SK-N-SH treated with all-trans-retinoic acid at 6 μM for 48 hours (cell line): ENCODE measurements around the gene ADI1.

Experiments
- BACH2 ChIP-seq: fragments of 250-450 bp; sonication (Bioruptor Pico); IDR thresholded peaks from 2 replicates; pipeline ENCODE4 v1.9.0; 2021; ENCODE audit warnings: mild to moderate bottlenecking, borderline replicate concordance
- CREB5 ChIP-seq: fragments of 250-450 bp; sonication (Bioruptor Pico); IDR thresholded peaks from 2 replicates; pipeline ENCODE4 v1.5.1; 2020; ENCODE audit warnings: low read depth, mild to moderate bottlenecking, moderate library complexity
- ISL1 ChIP-seq: fragments of 250-450 bp; sonication (Bioruptor Pico); IDR thresholded peaks from 2 replicates; pipeline ENCODE4 v2.1.2; 2022; ENCODE audit warnings: mild to moderate bottlenecking, moderate library complexity
- PATZ1 ChIP-seq: fragments of 250-450 bp; sonication (Bioruptor Pico); IDR thresholded peaks from 2 replicates; pipeline ENCODE4 v1.8.0; 2020; ENCODE audit warnings: mild to moderate bottlenecking, moderate library complexity, borderline replicate concordance
- RARB ChIP-seq: fragments of 250-450 bp; sonication (Bioruptor Pico); IDR thresholded peaks from 2 replicates; pipeline ENCODE4 v1.8.0; 2021; ENCODE audit warnings: mild to moderate bottlenecking, moderate library complexity
- TOX ChIP-seq: fragments of 250-450 bp; sonication (Bioruptor Pico); IDR thresholded peaks from 2 replicates; pipeline ENCODE4 v1.8.0; 2021; ENCODE audit warnings: mild to moderate bottlenecking, moderate library complexity, borderline replicate concordance
- TSHZ2 ChIP-seq: fragments of 250-450 bp; sonication (Bioruptor Pico); IDR thresholded peaks from 2 replicates; pipeline ENCODE4 v1.5.0; 2020; ENCODE audit warnings: mild to moderate bottlenecking, moderate library complexity
- ZC3H10 ChIP-seq: fragments of 250-450 bp; sonication (Bioruptor Pico); IDR thresholded peaks from 2 replicates; pipeline ENCODE4 v1.5.1; 2021; ENCODE audit warnings: mild to moderate bottlenecking, moderate library complexity
- ZFP3 ChIP-seq: fragments of 250-450 bp; sonication (Bioruptor Pico); IDR thresholded peaks from 2 replicates; pipeline ENCODE4 v1.5.0; 2020; ENCODE audit warnings: mild to moderate bottlenecking, moderate library complexity
- ZNF565 ChIP-seq: fragments of 450-650 bp; formaldehyde crosslinking; conservative IDR thresholded peaks from 2 replicates; pipeline ENCODE4 v1.5.0; 2020; ENCODE audit warnings: low read depth, mild to moderate bottlenecking, moderate library complexity
- ZNF8 ChIP-seq: fragments of 450-650 bp; formaldehyde crosslinking; IDR thresholded peaks from 2 replicates; pipeline ENCODE4 v1.5.0; 2020; ENCODE audit warnings: mild to moderate bottlenecking, moderate library complexity

GRCh38 chr2:3489764-3490115 lies 29.6 kb downstream of the ADI1 start:
- TF ChIP-seq PATZ1: no peak
- no peak for TF ChIP-seq RARB (CRISPR knock-in tag)
- no peak for TF ChIP-seq ISL1 (CRISPR knock-in tag)
- TF ChIP-seq BACH2 (CRISPR knock-in tag): no peak
- TF ChIP-seq ZC3H10 (CRISPR knock-in tag): no peak
- TF ChIP-seq CREB5 (CRISPR knock-in tag): no peak
- no peak for TF ChIP-seq ZNF8
- TF ChIP-seq TOX (CRISPR knock-in tag): no peak
- no peak for TF ChIP-seq ZFP3 (CRISPR knock-in tag)
- TF ChIP-seq TSHZ2: no peak
- TF ChIP-seq ZNF565: no peak
